ENCODE data around the gene GTF2A1L. TPM values are rescaled to one million over a fixed set of nuclear protein-coding genes. Genes with fewer than 3 reads are reported as not detected.

Gene GTF2A1L
- total and polyA plus RNA-seq, 4 donors: 0.02 to 0.67 TPM; not detected in 2

GRCh38 chr2:48728295-48728694, 110.6 kb downstream of the GTF2A1L start:
- no peak overlapping the region for H3K9ac ChIP-seq (ENCODE audit: low read depth in 1 of 2, low read length in 2 of 2)
- no peak overlapping the region for H3K4me3 ChIP-seq (ENCODE audit: low read depth in 1 of 3, low read length in 3 of 3)
- DNase-seq (ENCODE audit: low spot score): no peak
- H3K27ac ChIP-seq (ENCODE audit: low read depth in 1 of 2, low read length in 2 of 2): no peak overlapping the region
- H3K36me3 ChIP-seq (ENCODE audit: control insufficient read depth in 4 of 4, insufficient read depth in 3 of 4, low read depth in 1 of 4, low read length in 3 of 4): no peaks in the 10 kb centered on the region
- WGBS: 90% methylated on average over 2 of the region's 2 CpGs
- no peaks in the 10 kb centered on the region for H3K9me3 ChIP-seq (ENCODE audit: control insufficient read depth in 4 of 4, low read length in 3 of 4)
- TF ChIP-seq CTCF (IDR thresholded peaks at IDR 0.05; ENCODE audit: low read depth, low read length, missing input control): no peak
- no peak for TF ChIP-seq YY1 (IDR thresholded peaks at IDR 0.05)
- TF ChIP-seq JUND (IDR thresholded peaks at IDR 0.05): no peak
- no peak for TF ChIP-seq FOXA1 (IDR thresholded peaks at IDR 0.05)
- TF ChIP-seq HNF4A (conservative IDR thresholded peaks at IDR 0.05): no peak
- no peak for TF ChIP-seq RXRA (IDR thresholded peaks at IDR 0.05)
- TF ChIP-seq REST (IDR thresholded peaks at IDR 0.05): no peak
- no peak for TF ChIP-seq SP1 (IDR thresholded peaks at IDR 0.05)
- TF ChIP-seq ZBTB33 (IDR thresholded peaks at IDR 0.05): no peak
- no peak for TF ChIP-seq HNF4G (IDR thresholded peaks at IDR 0.05)
- TF ChIP-seq TAF1 (conservative IDR thresholded peaks at IDR 0.05): no peak
- no peak for TF ChIP-seq FOXA2 (IDR thresholded peaks at IDR 0.05)
- no peaks in the 10 kb centered on the region for H3K4me1 ChIP-seq (ENCODE audit: control insufficient read depth in 4 of 4, insufficient read depth in 4 of 4, low read length in 3 of 4)
- no peaks in the 10 kb centered on the region for H3K27me3 ChIP-seq (ENCODE audit: control insufficient read depth in 4 of 4, insufficient read depth in 4 of 4, low read length in 3 of 4)

- no peak for TF ChIP-seq ATF3 (IDR thresholded peaks at IDR 0.05)
- TF ChIP-seq RAD21 (IDR thresholded peaks at IDR 0.05): no peak
- no peak for TF ChIP-seq GABPA (IDR thresholded peaks at IDR 0.05 in 1 of 2, conservative IDR thresholded peaks at IDR 0.05 in 1 of 2)
- TF ChIP-seq TAF1 (conservative IDR thresholded peaks at IDR 0.05): no peak
- TF ChIP-seq FOXA2 (IDR thresholded peaks at IDR 0.05): no peak
- TF ChIP-seq SP1 (IDR thresholded peaks at IDR 0.05): no peak
- TF ChIP-seq HNF4G (IDR thresholded peaks at IDR 0.05): no peak
- no peak for TF ChIP-seq CTCF (IDR thresholded peaks at IDR 0.05; ENCODE audit: low read depth, low read length, missing input control)
- no peak for TF ChIP-seq FOXA1 (IDR thresholded peaks at IDR 0.05)
- no peak for TF ChIP-seq RXRA (IDR thresholded peaks at IDR 0.05)
- TF ChIP-seq EGR1 (IDR thresholded peaks at IDR 0.05; ENCODE audit: low read depth in 2 of 2): no peak
- TF ChIP-seq YY1 (IDR thresholded peaks at IDR 0.05): no peak
- no peak for TF ChIP-seq JUND (IDR thresholded peaks at IDR 0.05)
- TF ChIP-seq MAX (IDR thresholded peaks at IDR 0.05): no peak
- TF ChIP-seq HNF4A (conservative IDR thresholded peaks at IDR 0.05): no peak
- Histone ChIP-seq H3K27ac (ENCODE audit: low read depth in 1 of 2, low read length in 2 of 2) (no peak overlapping the region), H3K9ac (ENCODE audit: low read depth in 1 of 2, low read length in 2 of 2) (no peak overlapping the region), H3K27me3 (ENCODE audit: control insufficient read depth in 4 of 4, insufficient read depth in 4 of 4, low read length in 3 of 4) (no peaks in the 10 kb centered on the region), H3K4me3 (ENCODE audit: low read depth in 1 of 3, low read length in 3 of 3) (no peak overlapping the region), H3K9me3 (ENCODE audit: control insufficient read depth in 4 of 4, low read length in 3 of 4) (no peaks in the 10 kb centered on the region), H3K36me3 (ENCODE audit: control insufficient read depth in 4 of 4, insufficient read depth in 3 of 4, low read depth in 1 of 4, low read length in 3 of 4) (no peaks in the 10 kb centered on the region), H3K4me1 (ENCODE audit: control insufficient read depth in 4 of 4, insufficient read depth in 4 of 4, low read length in 3 of 4) (no peaks in the 10 kb centered on the region)
- DNase-seq (ENCODE audit: low spot score): no peak
Measured at GRCh38 chr2:48728840-48729239, 111.2 kb downstream of the GTF2A1L start.
